Islet precursor cell (in vitro differentiated cells): ENCODE data around the gene ZNF549.
"Not testable (repeated sequence)": the region's sequence is repeated elsewhere in the genome, so short reads cannot be mapped to it uniquely, and the experiment has no call there.

Experiments used
- DNase-seq: peaks from one replicate; pipeline ENCODE4 v3.0.0-alpha.2; 2018

The ZNF549 gene

DNA sequence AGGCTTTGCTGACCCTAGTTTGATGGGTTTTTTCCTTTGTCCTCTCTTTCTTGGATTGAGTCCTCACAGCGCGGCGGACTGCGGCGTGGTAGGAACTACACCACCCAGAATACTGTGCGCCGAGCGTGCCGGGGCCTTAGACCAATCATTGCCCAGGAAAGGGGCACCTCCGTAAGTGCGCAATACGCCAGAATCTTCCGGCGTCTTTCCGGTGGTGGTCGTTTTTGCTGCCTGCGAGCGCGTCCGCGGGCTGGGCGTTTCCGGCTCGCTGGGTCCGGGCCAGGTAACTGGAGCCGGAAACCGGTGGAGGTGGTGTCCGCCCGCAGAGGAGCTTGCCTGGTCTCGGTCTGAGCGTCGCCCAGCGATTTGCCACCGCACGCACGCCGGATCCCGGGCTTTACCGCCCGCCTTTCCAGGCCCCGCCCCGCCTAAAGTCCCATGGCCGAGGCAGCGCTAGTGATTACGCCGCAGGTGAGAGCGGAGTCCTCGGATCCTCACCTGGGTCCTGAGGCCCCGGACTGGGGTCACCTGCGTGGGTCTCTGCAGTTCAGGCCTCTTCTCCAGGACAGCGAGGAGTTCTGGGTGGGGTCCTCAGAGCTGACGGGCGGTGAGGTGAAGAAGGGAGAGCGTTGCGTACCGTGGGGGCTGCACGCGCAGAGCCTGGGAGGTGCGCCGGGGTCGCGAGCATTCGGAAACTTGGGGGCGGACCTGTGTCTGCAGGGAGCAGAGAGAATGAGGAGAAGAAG lies at the start of gene ZNF549:
Gene ZNF549, plus strand, starts transcription at position 221 of the 746 bp plus-strand sequence. Its CDS starts 218 bp downstream, at position 439.
- DNase-seq = peak; percentile 97

DNA sequence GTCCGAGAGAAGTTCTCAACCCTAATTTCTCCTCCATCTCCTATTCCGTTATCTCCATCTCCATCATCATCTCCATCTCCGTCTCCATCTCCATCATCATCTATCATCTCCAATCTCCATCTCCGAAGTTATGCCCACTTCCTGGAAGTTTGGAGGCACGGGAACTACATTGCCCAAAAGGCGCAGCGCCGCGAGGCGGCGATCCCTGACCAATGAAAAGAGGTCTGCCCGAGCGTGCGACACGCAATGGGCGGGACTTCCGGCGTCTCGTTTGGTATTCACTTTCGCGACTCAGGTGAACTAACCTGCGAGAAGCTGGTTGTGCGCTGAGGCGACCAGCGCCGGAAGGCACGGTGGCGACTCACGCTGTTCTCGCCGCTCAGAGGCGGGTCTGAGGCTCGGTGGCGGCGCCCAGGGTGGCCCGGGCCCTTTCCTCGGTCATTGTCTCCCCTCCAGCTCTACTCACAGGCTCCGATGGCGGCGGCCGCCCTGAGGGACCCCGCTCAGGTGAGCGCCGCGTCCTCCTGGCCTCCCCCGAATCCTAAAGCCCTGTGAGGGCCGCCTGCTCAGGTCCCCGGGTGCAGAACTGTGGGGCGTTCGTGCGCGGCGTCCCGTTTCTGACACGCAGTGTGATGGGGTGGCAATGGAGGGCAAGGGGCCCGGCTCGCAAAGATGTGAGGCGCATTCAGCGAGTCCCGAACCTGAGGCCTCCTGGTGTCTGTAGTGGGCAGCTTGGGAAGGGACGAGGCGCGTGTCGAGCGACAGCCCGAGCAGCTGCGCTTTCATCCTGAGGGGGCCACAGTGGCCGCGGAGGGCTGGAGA lies 39.5 kb upstream of the ZNF549 start, which contains the start of gene ZNF419:
Gene ZNF419, plus strand, starts transcription at position 274 of the 822 bp plus-strand sequence. Its CDS starts 201 bp downstream, at position 475.
- DNase-seq = peak; percentile 96

DNA sequence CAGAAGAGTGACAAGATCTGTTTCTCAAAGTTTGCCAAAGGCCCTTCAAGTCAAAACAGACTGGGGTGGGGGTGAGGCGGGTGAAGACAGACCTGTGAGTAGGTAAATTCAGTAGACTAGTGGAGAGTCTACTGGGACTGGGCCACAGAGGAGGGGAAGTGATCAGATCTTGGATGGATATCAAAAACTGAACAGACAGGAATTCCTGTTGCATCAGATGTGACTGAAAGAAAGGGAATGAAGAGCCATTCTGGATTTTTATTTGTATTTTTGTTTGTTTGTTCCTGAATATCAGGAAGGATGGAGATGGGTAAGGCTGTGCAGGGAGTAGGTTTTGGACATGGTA lies 38.9 kb upstream of the ZNF549 start:
- DNase-seq = not testable (repeated sequence)

DNA sequence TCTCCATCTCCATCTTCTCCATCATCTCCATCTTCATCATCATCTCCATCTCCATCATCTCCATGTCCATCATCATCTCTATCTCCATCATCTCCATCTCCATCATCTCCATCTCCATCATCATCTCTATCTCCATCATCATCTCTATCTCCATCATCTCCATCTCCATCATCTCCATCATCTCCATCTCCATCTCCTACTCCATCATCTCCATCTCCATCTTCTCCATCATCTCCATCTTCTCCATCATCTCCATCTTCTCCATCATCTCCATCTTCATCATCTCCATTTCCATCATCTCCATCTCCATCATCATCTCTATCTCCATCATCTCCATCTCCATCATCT lies 27.9 kb upstream of the ZNF549 start:
- DNase-seq = not testable (repeated sequence)

DNA sequence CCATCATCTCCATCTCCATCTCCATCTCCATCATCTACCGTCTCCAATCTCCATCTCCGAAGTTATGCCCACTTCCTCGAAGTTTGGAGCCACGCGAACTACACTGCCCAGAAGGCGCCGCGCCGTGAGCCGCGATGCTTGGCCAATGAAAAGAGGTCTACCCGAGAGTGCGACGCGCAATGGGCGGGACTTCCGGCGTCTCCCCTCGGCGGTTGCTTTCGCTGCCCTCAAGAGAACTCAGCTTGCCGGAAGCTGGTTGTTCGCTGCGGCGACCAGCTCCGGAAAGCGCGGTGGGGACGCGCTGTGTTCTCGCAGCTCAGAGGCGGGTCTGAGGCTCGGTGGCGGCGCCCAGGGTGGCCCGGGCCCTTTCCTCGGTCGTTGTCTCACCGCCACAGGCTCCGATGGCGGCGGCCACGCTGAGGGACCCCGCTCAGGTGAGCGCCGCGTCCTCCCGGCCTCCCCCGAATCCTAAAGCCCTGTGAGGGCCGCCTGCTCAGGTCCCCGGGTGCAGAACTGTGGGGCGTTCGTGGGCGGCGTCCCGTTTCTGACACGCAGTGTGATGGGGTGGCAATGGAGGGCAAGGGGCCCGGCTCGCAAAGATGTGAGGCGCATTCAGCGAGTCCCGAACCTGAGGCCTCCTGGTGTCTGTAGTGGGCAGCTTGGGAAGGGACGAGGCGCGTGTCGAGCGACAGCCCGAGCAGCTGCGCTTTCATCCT lies 27.3 kb upstream of the ZNF549 start, which contains the start of gene ZNF773:
Gene ZNF773, plus strand, starts transcription at position 259 of the 716 bp plus-strand sequence. Its CDS starts 143 bp downstream, at position 402.
- DNase-seq = peak; percentile 95

DNA sequence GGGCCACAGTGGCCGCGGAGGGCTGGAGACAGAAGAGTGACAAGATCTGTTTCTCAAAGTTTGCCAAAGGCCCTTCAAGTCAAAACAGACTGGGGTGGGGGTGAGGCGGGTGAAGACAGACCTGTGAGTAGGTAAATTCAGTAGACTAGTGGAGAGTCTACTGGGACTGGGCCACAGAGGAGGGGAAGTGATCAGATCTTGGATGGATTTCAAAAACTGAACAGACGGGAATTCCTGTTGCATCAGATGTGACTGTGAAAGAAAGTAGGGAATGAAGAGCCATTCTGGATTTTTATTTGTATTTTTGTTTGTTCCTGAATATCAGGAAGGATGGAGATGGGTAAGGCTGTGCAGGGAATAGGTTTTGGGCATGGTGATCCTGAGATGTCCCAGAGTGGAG lies 26.8 kb upstream of the ZNF549 start:
- not testable (repeated sequence) for DNase-seq

DNA sequence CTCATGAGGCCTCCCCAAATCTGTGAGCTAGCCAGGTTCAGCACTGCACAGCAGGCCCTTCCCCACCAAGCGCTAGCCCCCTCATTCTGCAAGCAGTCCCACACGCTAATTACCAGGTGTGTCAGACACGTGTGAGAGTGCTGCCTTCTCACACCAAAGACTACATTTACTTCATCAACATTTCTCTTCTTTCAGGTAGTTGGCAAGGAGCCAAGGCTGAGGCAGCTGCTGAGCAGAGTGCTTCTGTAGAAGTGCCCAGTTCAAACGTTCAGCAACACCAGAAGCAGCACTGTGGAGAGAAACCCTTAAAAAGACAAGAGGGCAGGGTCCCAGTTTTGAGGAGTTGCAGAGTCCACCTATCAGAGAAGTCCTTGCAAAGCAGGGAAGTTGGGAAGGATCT lies 21.0 kb upstream of the ZNF549 start:
- DNase-seq = no peak

DNA sequence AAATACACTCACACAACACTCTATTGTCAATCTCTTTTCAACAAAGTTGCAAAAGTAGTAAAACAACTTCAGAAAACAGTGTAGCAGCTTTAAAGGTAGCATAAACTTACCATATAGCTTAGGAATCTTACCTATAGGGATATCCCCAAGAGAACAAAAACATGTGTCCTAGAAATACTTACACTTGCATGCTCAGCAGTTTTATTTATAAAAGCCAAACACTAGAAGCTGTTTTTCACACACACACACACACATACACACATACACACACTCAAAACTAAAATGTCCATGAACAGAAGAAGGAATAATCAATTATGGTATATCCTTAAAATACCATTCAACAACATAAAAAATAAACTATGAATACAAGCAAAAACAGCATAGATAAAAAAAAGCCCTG lies 15.7 kb upstream of the ZNF549 start:
- DNase-seq = no peak

DNA sequence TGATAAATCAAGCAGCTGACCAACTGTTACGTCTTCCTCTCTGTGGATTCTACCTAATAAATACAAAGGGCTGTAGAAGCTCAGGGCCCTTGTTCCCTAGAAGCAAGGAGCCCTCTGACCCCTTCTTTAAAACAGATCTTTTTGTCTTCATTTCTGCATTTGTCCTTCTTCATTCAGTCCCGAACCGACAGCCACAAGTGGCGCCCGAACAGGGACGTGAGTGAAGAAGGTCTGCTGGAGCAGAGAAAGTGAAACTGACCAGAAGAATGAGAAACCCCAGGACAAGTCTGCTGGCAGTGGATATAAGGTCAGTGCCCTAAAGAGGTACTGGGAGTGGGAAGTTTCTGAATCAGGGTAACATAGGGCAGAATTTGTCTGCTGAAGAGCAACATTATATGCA lies 14.3 kb upstream of the ZNF549 start:
- DNase-seq = no peak

DNA sequence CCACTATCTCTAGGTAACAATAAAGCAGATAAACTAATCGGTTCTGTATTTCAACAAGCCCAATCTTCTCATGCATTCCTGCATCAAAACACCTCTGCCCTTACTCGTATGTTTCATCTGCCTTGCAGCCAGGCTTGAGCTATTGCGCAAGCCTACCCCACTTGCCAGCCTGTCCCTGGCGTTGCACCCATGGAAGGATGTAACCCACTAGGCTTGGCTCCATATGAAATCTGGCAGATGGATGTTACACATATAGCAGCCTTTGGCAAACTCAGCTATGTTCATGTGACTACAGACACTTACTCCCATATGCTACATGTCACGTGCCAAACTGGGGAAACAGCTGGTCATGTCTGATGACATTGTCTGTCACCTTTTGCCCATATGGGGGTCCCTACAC lies 11.9 kb upstream of the ZNF549 start:
- DNase-seq = no peak

DNA sequence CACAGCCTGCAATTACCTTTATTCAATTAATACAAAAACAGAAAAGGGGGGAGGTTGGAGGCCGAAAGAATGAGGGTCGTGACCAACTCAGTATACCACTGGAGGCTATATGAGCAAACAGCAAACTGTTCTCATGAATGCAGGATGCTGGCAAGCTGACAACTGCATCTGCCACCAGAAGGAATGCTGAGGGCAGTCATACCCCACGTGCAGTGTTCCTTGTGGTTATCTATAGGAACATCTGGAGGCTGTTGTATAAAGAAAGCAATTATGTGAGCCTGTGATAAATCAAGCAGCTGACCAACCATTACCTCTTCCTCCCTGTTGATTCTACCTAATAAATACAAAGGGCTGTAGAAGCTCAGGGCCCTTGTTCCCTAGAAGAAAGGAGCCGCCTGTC lies 9.1 kb upstream of the ZNF549 start:
- DNase-seq = not testable (repeated sequence)

DNA sequence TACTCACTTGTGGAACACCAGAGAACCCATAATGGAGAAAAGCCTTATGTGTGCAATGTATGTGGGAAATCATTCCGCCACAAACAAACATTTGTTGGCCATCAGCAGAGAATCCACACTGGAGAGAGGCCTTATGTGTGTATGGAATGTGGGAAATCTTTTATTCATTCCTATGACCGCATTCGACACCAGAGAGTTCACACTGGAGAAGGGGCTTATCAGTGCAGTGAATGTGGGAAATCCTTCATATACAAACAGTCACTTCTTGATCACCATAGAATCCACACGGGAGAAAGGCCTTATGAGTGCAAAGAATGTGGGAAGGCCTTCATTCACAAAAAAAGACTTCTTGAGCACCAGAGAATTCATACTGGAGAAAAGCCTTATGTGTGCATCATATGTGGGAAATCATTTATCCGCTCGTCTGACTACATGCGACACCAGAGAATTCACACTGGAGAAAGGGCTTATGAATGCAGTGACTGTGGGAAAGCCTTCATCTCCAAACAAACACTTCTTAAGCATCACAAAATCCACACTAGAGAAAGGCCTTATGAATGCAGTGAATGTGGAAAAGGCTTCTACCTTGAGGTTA lies 10.9 kb downstream of the ZNF549 start:
- DNase-seq = no peak

DNA sequence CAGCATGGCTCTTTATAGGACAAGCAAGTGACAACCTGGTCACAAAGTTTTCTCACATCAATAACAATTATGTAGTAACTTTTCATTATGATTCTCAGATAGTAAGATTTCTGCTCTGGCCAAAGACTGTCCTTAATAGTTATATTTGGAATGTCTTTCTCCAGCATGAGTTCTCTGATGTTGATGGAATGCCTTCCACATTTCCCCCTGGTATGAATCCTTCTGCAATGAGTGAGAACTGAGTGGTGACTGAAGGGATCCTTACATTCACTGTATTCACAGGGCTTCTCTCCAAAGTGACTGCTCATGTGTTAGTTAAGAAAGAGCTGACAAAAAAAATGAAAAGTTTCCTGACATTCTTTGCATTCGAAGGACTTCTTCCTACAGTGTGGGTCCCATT lies 19.4 kb downstream of the ZNF549 start:
- no peak for DNase-seq

DNA sequence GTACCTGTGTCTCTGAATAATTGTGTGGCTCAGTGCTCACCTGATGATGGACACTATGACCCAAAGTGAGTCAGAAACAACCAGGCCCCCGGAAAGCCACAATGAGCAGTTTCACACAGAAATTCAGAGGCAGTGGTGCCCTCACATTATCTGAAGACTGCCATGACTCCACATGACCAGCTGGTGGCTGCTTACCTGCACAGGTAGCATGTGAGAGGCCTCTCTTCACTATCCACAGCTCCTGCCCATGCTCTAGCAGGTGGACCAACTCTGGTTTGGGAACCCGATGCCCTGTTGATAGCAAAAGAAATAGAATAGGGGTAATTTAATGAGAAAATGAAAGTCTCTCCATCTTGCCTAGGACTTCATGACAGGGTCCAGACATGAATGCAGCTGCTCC lies 25.3 kb downstream of the ZNF549 start:
- DNase-seq = no peak

DNA sequence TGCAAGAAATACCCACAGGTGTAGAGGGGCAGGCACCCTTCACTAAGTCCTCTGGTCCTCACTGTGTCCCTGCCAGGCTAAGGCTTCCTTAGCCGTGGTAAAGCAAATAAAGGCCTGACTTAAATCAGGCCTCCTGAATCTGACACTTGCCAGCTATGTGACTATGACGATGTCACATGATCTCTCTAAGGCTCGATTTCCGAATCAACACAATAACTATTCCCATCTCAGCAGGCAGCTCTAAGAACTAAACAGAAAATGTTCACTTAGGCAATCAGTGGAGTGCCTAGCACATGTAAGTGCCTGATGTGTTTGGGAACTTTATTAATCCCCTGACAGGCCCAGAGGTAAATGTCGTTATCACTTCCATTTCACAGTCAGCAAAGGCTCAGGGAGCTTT lies 30.5 kb downstream of the ZNF549 start:
- DNase-seq = no peak

DNA sequence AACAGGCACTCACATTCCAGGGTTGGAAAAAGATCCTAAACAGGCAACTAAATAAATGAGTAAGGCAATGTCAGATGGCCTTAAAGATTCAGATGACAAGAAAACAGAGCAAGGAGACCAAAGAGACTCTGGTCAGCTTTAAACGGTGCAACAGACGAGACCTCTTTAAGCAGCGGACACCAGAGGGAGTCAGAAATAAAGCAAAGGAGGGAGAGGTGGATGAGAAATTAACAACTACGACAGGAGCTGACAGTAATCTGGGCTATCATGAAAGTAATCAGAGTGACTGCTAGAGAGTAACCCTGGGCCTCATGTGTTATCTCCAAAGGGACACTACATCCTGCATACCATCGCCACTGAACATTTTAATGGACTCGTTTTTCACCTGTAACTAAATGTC lies 31.4 kb downstream of the ZNF549 start:
- DNase-seq = no peak

DNA sequence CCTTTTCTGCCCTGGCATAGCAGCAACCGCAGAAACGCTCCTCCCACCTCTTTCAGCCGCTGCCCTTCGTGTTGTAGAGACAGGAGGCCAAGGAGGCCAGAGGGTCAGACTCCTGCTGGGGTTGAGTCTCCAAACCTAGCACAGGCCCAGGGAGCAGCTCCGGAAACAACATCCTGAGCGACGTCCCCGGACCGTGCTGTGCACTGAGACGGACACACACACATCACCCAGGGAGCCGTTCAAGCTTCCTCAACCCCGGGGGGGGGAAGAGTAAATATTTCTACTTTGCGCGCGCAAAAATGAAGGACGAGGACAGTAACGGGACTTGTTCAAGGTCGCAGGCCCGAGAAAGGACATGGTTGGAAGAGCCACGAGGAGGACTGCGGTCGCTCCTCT lies 31.9 kb downstream of the ZNF549 start:
- peak; percentile 58 for DNase-seq

DNA sequence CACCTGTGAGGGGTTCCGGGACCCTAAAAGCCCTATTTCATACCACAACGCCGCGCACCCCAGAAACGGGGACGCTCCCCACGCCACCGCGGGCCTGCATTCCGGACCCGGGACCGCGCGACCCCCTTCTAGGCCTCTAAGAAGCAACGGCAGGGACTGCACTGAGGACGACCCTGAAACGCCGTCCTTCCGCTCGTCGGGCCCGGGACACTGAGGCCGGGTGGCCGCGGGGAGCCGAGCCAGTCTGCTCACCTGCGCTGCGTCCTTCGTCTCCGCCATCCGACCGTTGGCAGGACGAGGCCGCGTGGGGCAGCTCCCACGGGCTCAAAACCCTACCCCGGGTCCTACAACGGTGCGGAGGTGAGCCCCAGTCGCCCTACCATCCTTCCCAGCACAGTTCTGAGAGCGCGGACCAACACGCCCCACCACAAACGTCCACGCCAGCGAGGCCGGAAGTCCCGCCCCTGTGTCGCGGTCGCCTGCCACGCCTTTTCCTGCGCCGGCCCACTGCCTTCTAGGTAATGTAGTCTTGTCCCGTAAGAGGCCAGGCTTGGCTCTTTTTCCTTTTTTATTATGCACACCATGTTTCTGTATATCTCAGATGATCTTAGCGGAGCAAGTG lies 32.4 kb downstream of the ZNF549 start, which contains the start of gene ZNF550:
Gene ZNF550, minus strand, starts transcription at position 460 of the 622 bp plus-strand sequence. Its CDS starts 181 bp downstream, at position 279.
- peak; percentile 89 for DNase-seq

DNA sequence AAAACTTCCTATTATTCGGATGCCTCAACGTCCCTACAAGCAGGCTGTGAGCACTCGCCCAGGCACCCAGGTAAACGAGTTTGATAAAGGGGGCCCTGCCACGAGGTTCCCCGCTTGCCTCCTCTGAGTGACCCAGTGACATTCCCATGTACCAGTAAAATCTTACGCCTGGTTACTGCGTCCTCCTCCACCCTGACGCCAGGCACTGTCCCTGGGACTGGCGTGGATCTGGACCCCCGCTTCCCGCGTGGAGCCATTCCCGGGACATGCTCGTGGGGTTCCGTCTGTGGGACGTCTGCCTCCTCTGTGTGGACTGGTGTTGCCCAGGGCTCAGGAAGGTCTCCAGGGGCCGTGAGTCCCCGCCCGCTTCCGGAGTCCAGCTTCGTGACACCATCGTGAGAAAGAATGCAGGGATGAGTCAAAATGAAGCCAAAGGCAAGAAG lies 32.9 kb downstream of the ZNF549 start:
- no peak for DNase-seq

DNA sequence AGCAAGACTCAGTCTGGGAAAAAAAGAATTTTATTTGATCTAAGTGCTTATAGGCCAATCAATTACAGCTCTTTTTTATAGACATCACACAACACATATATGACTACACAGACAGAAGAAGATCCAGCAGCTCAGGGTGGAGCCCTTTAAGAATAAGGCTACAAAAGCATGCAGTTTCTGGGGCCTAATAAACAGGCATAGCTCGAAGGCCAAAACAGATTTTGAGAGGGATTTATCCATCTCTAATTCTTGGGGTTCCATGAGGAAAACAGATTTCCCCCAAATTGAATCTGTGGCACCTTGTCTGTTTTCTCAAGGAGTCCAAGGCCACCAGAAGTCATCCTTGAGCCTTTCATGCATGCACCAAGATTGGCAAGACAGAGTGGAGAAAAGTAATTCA lies 36.4 kb downstream of the ZNF549 start:
- no peak for DNase-seq

DNA sequence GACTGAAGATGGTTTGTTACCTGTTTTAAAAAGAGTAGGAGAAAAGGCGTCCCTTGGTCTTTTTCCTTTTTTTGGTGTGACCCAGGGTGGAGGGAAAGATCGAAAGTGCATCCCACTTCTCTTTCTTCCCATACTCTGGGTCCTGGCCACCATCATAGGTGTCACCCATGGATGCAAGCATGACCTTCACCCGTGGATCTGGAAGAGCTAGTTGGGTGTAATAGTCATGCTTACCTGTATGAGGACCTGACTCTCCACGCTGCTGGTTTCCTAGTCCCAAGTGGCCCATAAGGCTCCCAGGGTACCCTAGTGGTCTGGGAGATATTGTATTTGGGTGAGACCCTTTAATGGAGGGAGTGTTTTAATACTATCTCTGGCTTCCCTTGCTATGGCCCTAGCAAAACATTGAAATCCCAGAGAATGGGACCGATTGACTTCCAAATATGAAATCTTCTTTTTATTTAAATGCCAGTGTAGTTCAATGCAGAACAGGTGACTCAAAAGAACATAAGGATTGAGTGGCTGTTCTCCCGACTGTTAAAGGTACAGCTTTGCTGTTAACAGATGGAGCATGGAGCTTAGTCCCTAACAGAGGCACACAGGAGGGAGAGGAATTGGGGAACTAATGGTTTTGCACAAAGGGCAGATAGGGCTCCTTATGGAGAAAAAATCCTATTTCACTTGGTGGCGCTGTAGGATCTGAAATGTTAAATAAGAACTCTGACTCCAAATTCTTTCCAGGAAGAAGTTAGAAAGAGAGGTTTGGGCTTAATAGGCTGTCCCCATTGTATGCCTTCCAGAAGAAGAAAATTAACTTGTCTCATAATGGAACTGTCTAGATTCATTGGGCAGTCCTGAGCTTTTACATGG lies 39.5 kb downstream of the ZNF549 start:
- peak; percentile 19 for DNase-seq
